ENCODE results near the gene ELSPBP1. TPM values are rescaled to one million over a fixed set of nuclear protein-coding genes. Genes with fewer than 3 reads are reported as not detected.

Gene ELSPBP1
- total RNA-seq, 1 donor = not detected

GRCh38 chr19:47996230-47996727 is 1.8 kb downstream of the ELSPBP1 start:
- no peak for DNase-seq (ENCODE audit: low read depth)
- TF ChIP-seq CTCF (IDR thresholded peaks at IDR 0.05; ENCODE audit: insufficient read depth, low read depth, low read length) = no peak
- no peak overlapping the region for H3K4me3 ChIP-seq (ENCODE audit: low read depth, low read length)

- no peak overlapping the region for H3K4me3 ChIP-seq (ENCODE audit: low read depth, low read length)
- TF ChIP-seq CTCF (IDR thresholded peaks at IDR 0.05; ENCODE audit: insufficient read depth, low read depth, low read length) = no peak
- DNase-seq (ENCODE audit: low read depth) = no peak
Observed at GRCh38 chr19:47998800-47999199, 4.4 kb downstream of the ELSPBP1 start.

GRCh38 chr19:48000846-48001245 is 6.4 kb downstream of the ELSPBP1 start:
- no peak for TF ChIP-seq CTCF (IDR thresholded peaks at IDR 0.05; ENCODE audit: insufficient read depth, low read depth, low read length)
- DNase-seq (ENCODE audit: low read depth) = no peak
- H3K4me3 ChIP-seq (ENCODE audit: low read depth, low read length) = no peak overlapping the region

- DNase-seq (ENCODE audit: low read depth) = no peak
- no peak overlapping the region for H3K4me3 ChIP-seq (ENCODE audit: low read depth, low read length)
- TF ChIP-seq CTCF (IDR thresholded peaks at IDR 0.05; ENCODE audit: insufficient read depth, low read depth, low read length) = no peak
Observed at GRCh38 chr19:48004236-48004635, 9.8 kb downstream of the ELSPBP1 start.

GRCh38 chr19:48006762-48007161 is 12.3 kb downstream of the ELSPBP1 start:
- no peak for DNase-seq (ENCODE audit: low read depth)
- TF ChIP-seq CTCF (IDR thresholded peaks at IDR 0.05; ENCODE audit: insufficient read depth, low read depth, low read length) = no peak
- H3K4me3 ChIP-seq (ENCODE audit: low read depth, low read length) = no peak overlapping the region

- no peak for TF ChIP-seq CTCF (IDR thresholded peaks at IDR 0.05; ENCODE audit: insufficient read depth, low read depth, low read length)
- DNase-seq (ENCODE audit: low read depth) = no peak
- no peak overlapping the region for H3K4me3 ChIP-seq (ENCODE audit: low read depth, low read length)
Observed at GRCh38 chr19:48010932-48011758, 16.7 kb downstream of the ELSPBP1 start.

Data from fibroblast of villous mesenchyme (primary cell).